ENCODE results near the gene PGAM5. TPM values are rescaled to one million over a fixed set of nuclear protein-coding genes. Genes with fewer than 3 reads are reported as not detected.

PGAM5 gene
- total RNA-seq, 4 donors from 2014 or later = 21.6 to 45.8 (median 26.0) TPM

- H3K36me3 ChIP-seq = peaks cover 62 to 73% of the 10 kb centered on the region in 2 donors
- no peak overlapping the region for H3K4me3 ChIP-seq (replicated peaks in 1 of 3)
- no peaks in the 10 kb centered on the region for H3K27me3 ChIP-seq
- intact Hi-C loops (cut with DNase I) = no loop called here
- no peak for TF ChIP-seq CTCF (IDR thresholded peaks at IDR 0.05)
- TF ChIP-seq POLR2A (IDR thresholded peaks at IDR 0.05) = no peak
- DNase-seq = no peak
- 90 to 96% methylated on average over 8 of the region's 8 CpGs for whole genome bisulfite sequencing, 2 donors
- no peaks in the 10 kb centered on the region for H3K9me3 ChIP-seq
- H3K4me1 ChIP-seq = no peaks in the 10 kb centered on the region
- H3K27ac ChIP-seq = no peak overlapping the region
Observed at GRCh38 chr12:132741620-132742019, 31.0 kb downstream of the PGAM5 start.

DNA sequence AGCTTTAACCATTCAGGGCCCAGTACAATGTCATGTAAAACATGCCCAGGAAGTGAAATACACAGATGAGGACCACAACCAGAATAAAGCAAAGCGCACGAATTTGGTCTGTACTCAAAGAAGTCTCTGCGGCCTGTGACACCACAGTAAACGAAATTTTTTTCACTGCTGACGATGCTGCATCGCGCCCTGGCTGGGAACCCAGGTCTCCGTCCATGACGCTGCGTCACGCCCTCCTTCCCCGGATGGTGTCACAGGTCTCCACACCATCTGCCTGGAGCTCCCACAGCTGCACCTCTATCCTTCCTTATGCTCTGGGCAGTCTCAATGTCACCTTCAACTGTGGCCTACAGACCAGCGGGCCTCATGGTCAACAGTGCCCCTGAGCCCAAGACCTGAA is 33.2 kb downstream of the PGAM5 start:
- no peak for DNase-seq
- no peaks in the 10 kb centered on the region for H3K9me3 ChIP-seq
- peaks cover 77 to 82% of the 10 kb centered on the region in 2 donors for H3K36me3 ChIP-seq
- H3K4me1 ChIP-seq = no peaks in the 10 kb centered on the region
- intact Hi-C loops (cut with DNase I) = no loop called here
- H3K27ac ChIP-seq = no peak overlapping the region
- H3K4me3 ChIP-seq (replicated peaks in 1 of 3) = no peak overlapping the region
- TF ChIP-seq POLR2A (IDR thresholded peaks at IDR 0.05) (no peak), CTCF (IDR thresholded peaks at IDR 0.05) (no peak)
- no peaks in the 10 kb centered on the region for H3K27me3 ChIP-seq
- WGBS, 2 donors = 97 to 98% methylated on average over 13 of the region's 13 CpGs

DNA sequence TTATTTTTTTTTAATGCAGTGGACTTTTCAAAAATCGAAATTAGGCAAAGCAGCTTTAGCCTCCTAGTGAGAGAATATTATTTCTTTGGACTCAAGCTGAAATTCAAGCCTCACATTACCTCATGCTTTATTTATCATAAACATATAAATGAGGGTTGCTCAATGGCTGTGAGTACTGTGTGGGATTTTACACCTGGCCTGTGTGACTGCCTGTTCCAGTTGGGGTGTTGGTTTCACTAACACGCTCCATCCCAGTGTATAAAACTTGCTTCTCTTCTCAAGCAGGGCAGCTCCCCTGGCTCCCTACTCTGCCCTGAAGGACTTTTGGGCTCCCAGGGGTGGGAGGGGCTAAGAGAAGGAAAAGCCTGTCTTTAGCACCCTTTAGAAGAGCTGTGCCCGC is 36.0 kb downstream of the PGAM5 start:
- TF ChIP-seq POLR2A (IDR thresholded peaks at IDR 0.05) = no peak
- no peak for TF ChIP-seq CTCF (IDR thresholded peaks at IDR 0.05)
- Histone ChIP-seq H3K4me1 (no peaks in the 10 kb centered on the region), H3K4me3 (replicated peaks in 1 of 3) (no peak overlapping the region), H3K9me3 (no peaks in the 10 kb centered on the region), H3K27me3 (no peaks in the 10 kb centered on the region), H3K27ac (no peak overlapping the region), H3K36me3 (peaks cover 74 to 75% of the 10 kb centered on the region in 2 donors)
- intact Hi-C loops (cut with DNase I) = no loop called here
- WGBS, 2 donors = 92% methylated on average over 3 of the region's 3 CpGs
- no peak for DNase-seq

GRCh38 chr12:132747395-132747794 is 36.8 kb downstream of the PGAM5 start:
- no peak for DNase-seq
- 90 to 96% methylated on average over 11 of the region's 11 CpGs for WGBS, 2 donors
- TF ChIP-seq POLR2A (IDR thresholded peaks at IDR 0.05) = no peak
- no peak for TF ChIP-seq CTCF (IDR thresholded peaks at IDR 0.05)
- H3K27me3 ChIP-seq = no peaks in the 10 kb centered on the region
- H3K4me3 ChIP-seq (replicated peaks in 1 of 3) = no peak overlapping the region
- H3K27ac ChIP-seq = no peak overlapping the region
- H3K36me3 ChIP-seq = peaks cover 72 to 73% of the 10 kb centered on the region in 2 donors
- intact Hi-C loops (cut with DNase I) = no loop called here
- H3K9me3 ChIP-seq = no peaks in the 10 kb centered on the region
- no peaks in the 10 kb centered on the region for H3K4me1 ChIP-seq

DNA sequence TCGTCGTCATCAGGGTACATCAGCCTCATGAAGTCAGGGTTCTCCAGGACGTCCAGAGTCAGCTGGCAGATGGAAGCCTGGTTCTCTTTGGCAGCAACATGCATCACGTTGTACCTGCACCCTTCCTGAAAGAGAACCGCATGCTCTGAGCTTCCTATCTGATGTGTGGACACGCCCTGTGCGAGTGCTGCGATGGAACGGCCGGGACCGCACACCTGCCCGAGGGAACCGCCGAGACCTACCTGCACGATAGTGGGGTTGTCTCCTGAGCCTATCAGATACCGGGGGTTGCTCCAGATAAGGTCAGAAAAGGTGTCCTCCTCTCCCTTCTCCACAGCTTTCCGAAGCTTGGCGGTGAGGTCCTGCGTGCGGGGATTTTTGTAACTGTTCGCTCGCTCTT is 37.3 kb downstream of the PGAM5 start:
- no peaks in the 10 kb centered on the region for H3K27me3 ChIP-seq
- intact Hi-C loops (cut with DNase I) = no loop called here
- TF ChIP-seq CTCF (IDR thresholded peaks at IDR 0.05) = no peak
- TF ChIP-seq POLR2A (IDR thresholded peaks at IDR 0.05) = no peak
- no peak overlapping the region for H3K27ac ChIP-seq
- no peak for DNase-seq
- no peaks in the 10 kb centered on the region for H3K9me3 ChIP-seq
- H3K4me1 ChIP-seq = no peaks in the 10 kb centered on the region
- no peak overlapping the region for H3K4me3 ChIP-seq (replicated peaks in 1 of 3)
- 93 to 97% methylated on average over 14 to 22 of the region's 22 CpGs for WGBS, 2 donors
- peaks cover 67 to 73% of the 10 kb centered on the region in 2 donors for H3K36me3 ChIP-seq

Measured in thyroid gland (tissue), 4 donors.